HepG2 (cell line): ENCODE data around the gene HNF1B. TPM values are rescaled to one million over a fixed set of nuclear protein-coding genes. Genes with fewer than 3 reads are reported as not detected.

Experiments used
- ATM ChIP-seq: fragments of 450-650 bp; IDR thresholded peaks from 2 replicates; pipeline ENCODE4 v1.7.1; 2017; ENCODE audit warnings: mild to moderate bottlenecking, borderline replicate concordance
- BRCA1 ChIP-seq: sonication (generic); formaldehyde crosslinking; IDR thresholded peaks from 2 replicates; pipeline ENCODE4 v1.4.0; 2020; ENCODE audit warnings: missing genetic modification reagents
- EED ChIP-seq: sonication (generic); formaldehyde crosslinking; IDR thresholded peaks from 2 replicates; pipeline ENCODE4 v1.5.0; 2020; ENCODE audit warnings: mild to moderate bottlenecking, missing genetic modification reagents
- ERF ChIP-seq: IDR thresholded peaks from 2 replicates; pipeline ENCODE4 v1.6.1; 2018; ENCODE audit warnings: missing biosample characterization, missing genetic modification reagents
- IKZF4 ChIP-seq: sonication (generic); formaldehyde crosslinking; IDR thresholded peaks from 2 replicates; pipeline ENCODE4 v1.5.1; 2020; ENCODE audit warnings: borderline replicate concordance, mild to moderate bottlenecking, low read depth, missing genetic modification reagents; ENCODE audit errors: not compliant biosample characterization
- MZF1 ChIP-seq: sonication (generic); formaldehyde crosslinking; IDR thresholded peaks from 2 replicates; pipeline ENCODE4 v1.8.1; 2023; ENCODE audit warnings: mild to moderate bottlenecking, missing genetic modification reagents, borderline replicate concordance
- NBN ChIP-seq: fragments of 450-650 bp; conservative IDR thresholded peaks from 2 replicates; pipeline ENCODE4 v1.6.1; 2017
- RAD21 ChIP-seq: fragments of 450-650 bp; formaldehyde crosslinking; IDR thresholded peaks from 2 replicates; pipeline ENCODE4 v1.5.0; 2020; ENCODE audit warnings: mild to moderate bottlenecking
- SNAI1 ChIP-seq: sonication (generic); formaldehyde crosslinking; IDR thresholded peaks from 2 replicates; pipeline ENCODE4 v1.5.0; 2020; ENCODE audit warnings: mild to moderate bottlenecking, missing genetic modification reagents, borderline replicate concordance
- SP5 ChIP-seq: IDR thresholded peaks from 2 replicates; pipeline ENCODE4 v1.6.1; 2016; ENCODE audit warnings: low read depth, borderline replicate concordance
- TAF15 ChIP-seq: fragments of 200-400 bp; formaldehyde crosslinking; IDR thresholded peaks from one replicate; pipeline ENCODE4 v1.6.1; 2018; ENCODE audit warnings: mild to moderate bottlenecking, low read depth, low read length; ENCODE audit not compliant: poor library complexity, severe bottlenecking
- TCF7L2 ChIP-seq: IDR thresholded peaks from 2 replicates; pipeline ENCODE4 v1.6.1; 2011; ENCODE audit warnings: mild to moderate bottlenecking, low read depth, low read length, moderate library complexity
- TMF1 ChIP-seq: sonication (generic); formaldehyde crosslinking; IDR thresholded peaks from 2 replicates; pipeline ENCODE4 v1.8.1; 2022; ENCODE audit warnings: low read depth, missing genetic modification reagents
- TP53 ChIP-seq: sonication (generic); formaldehyde crosslinking; conservative IDR thresholded peaks from 2 replicates; pipeline ENCODE4 v1.4.0; 2020; ENCODE audit warnings: missing genetic modification reagents
- ZMYM4 ChIP-seq: sonication (generic); formaldehyde crosslinking; IDR thresholded peaks from 2 replicates; pipeline ENCODE4 v1.8.1; 2023; ENCODE audit warnings: mild to moderate bottlenecking, missing genetic modification reagents
- ZNF510 ChIP-seq: sonication (generic); formaldehyde crosslinking; IDR thresholded peaks from 2 replicates; pipeline ENCODE4 v1.4.0; 2020; ENCODE audit warnings: low read depth, mild to moderate bottlenecking, missing genetic modification reagents
- ZNF75D ChIP-seq: sonication (generic); formaldehyde crosslinking; IDR thresholded peaks from 2 replicates; pipeline ENCODE4 v1.8.1; 2023; ENCODE audit warnings: missing genetic modification reagents, mild to moderate bottlenecking, borderline replicate concordance
- ZNF790 ChIP-seq: sonication (generic); formaldehyde crosslinking; IDR thresholded peaks from 2 replicates; pipeline ENCODE4 v1.8.0; 2022; ENCODE audit warnings: missing genetic modification reagents, mild to moderate bottlenecking, borderline replicate concordance
- polyA plus RNA-seq, 8 experiments: library from polyadenylated mRNA; depleted of rRNA in 3 of 8; stranded (reverse) in 7 of 8; unstranded in 1 of 8; fragments of >200 nt; fragmentation: Illumina TruSeq in 4 of 8; extraction: Trizol in 4 of 8; gene quantifications; 2 replicates each; pipeline versions ENCODE4 v1.2.1 to v1.2.3, GENCODE V29; 2011 to 2016; ENCODE audit warnings: low read depth in 4 of 8, missing spikeins in 1 of 8, mixed read lengths in 1 of 8; ENCODE audit not compliant: insufficient read depth in 1 of 8
- total RNA-seq, 5 experiments: library from RNA; depleted of rRNA; stranded (reverse); fragments of >200 nt; fragmentation: Illumina TruSeq; extraction: Trizol; gene quantifications; 2 replicates each; pipeline ENCODE4 v1.2.3, GENCODE V29; 2016; ENCODE audit warnings: low read depth in 1 of 5
- TF ChIP-seq, protein P1 (sequence below): sonication (generic); formaldehyde crosslinking; IDR thresholded peaks from 2 replicates; pipeline ENCODE4 v1.4.0; 2020; ENCODE audit warnings: mild to moderate bottlenecking, missing genetic modification reagents
- TF ChIP-seq, protein P2 (sequence below): sonication (generic); formaldehyde crosslinking; IDR thresholded peaks from 2 replicates; pipeline ENCODE4 v1.4.0; 2020; ENCODE audit warnings: mild to moderate bottlenecking, missing genetic modification reagents
- TF ChIP-seq, protein P3 (sequence below): sonication (generic); formaldehyde crosslinking; conservative IDR thresholded peaks from 2 replicates; pipeline ENCODE4 v1.8.0; 2022; ENCODE audit warnings: low read depth, missing genetic modification reagents
- TF ChIP-seq, protein P4 (sequence below): sonication (generic); formaldehyde crosslinking; IDR thresholded peaks from 2 replicates; pipeline ENCODE4 v1.5.0; 2020; ENCODE audit warnings: missing genetic modification reagents

Gene HNF1B
- total and polyA plus RNA-seq, 2 of the 13 experiments (the other 11 are each of a cell fraction or from before 2014, with no cell fraction given) = 1.9 to 5.3 TPM

DNA sequence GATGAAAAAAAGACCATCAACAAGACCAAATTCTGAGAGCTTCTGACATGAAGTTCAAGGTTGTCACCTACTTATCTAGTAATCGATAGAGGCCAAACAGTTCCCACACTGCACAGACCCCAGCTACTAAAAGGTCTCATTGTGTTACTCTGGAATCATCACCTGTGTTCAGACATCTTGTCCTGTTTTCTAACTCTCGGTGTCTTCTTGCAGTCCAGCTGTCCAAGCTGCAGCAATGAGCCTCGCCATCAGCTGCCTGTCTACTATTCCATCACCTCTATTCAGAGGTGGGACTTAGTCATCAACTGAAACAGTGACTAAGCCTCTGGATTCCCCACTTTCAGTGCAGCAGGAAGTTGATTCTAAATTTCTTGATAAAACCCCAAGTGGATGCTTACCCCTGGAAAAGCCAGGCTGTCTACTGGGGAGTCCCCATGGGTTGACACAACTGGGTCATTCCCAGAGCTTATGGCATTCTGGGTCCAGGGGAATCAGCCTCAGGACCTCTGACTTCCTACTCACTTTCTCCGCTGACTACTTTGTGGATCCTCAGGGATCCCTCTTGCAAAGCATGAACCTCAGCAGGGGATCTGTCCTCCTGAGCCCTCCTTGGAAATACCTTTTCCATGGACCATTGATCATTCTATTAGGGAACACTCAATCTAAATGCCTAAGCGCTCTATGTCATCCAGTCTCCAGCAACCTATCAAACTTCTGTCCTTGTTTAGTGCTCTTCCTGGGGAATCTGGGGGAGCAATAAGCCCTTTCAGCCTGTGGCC is 46.5 kb downstream of the HNF1B start (continued):
- TF ChIP-seq ZNF510 (CRISPR knock-in tag) (no peak), NBN (no peak), TP53 (no peak), ERF (CRISPR knock-in tag) (peak; percentile 54; the same call in 1 of the 2 replicates), SP5 (0 out of 2 replicates have a peak, but pooled peaks have one; percentile 30), BRCA1 (CRISPR knock-in tag) (no peak), SNAI1 (no peak), ZNF75D (CRISPR knock-in tag) (no peak), TCF7L2 (no peak), ZNF790 (CRISPR knock-in tag) (no peak), IKZF4 (CRISPR knock-in tag) (peak; percentile 39), EED (CRISPR knock-in tag) (no peak), RAD21 (CRISPR knock-in tag) (no peak), TMF1 (CRISPR knock-in tag) (no peak), ATM (no peak), ZMYM4 (CRISPR knock-in tag) (peak; percentile 15; the same call in 1 of the 2 replicates), TAF15 (no peak), MZF1 (CRISPR knock-in tag) (no peak)
- TF ChIP-seq, protein P1, sequence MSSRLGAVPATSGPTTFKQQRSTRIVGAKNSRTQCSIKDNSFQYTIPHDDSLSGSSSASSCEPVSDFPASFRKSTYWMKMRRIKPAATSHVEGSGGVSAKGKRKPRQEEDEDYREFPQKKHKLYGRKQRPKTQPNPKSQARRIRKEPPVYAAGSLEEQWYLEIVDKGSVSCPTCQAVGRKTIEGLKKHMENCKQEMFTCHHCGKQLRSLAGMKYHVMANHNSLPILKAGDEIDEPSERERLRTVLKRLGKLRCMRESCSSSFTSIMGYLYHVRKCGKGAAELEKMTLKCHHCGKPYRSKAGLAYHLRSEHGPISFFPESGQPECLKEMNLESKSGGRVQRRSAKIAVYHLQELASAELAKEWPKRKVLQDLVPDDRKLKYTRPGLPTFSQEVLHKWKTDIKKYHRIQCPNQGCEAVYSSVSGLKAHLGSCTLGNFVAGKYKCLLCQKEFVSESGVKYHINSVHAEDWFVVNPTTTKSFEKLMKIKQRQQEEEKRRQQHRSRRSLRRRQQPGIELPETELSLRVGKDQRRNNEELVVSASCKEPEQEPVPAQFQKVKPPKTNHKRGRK (CRISPR knock-in tag) = no peak
- TF ChIP-seq, protein P2, sequence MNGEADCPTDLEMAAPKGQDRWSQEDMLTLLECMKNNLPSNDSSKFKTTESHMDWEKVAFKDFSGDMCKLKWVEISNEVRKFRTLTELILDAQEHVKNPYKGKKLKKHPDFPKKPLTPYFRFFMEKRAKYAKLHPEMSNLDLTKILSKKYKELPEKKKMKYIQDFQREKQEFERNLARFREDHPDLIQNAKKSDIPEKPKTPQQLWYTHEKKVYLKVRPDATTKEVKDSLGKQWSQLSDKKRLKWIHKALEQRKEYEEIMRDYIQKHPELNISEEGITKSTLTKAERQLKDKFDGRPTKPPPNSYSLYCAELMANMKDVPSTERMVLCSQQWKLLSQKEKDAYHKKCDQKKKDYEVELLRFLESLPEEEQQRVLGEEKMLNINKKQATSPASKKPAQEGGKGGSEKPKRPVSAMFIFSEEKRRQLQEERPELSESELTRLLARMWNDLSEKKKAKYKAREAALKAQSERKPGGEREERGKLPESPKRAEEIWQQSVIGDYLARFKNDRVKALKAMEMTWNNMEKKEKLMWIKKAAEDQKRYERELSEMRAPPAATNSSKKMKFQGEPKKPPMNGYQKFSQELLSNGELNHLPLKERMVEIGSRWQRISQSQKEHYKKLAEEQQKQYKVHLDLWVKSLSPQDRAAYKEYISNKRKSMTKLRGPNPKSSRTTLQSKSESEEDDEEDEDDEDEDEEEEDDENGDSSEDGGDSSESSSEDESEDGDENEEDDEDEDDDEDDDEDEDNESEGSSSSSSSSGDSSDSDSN = peak; percentile 30; the same call in 1 of the 2 replicates
- TF ChIP-seq, protein P3, sequence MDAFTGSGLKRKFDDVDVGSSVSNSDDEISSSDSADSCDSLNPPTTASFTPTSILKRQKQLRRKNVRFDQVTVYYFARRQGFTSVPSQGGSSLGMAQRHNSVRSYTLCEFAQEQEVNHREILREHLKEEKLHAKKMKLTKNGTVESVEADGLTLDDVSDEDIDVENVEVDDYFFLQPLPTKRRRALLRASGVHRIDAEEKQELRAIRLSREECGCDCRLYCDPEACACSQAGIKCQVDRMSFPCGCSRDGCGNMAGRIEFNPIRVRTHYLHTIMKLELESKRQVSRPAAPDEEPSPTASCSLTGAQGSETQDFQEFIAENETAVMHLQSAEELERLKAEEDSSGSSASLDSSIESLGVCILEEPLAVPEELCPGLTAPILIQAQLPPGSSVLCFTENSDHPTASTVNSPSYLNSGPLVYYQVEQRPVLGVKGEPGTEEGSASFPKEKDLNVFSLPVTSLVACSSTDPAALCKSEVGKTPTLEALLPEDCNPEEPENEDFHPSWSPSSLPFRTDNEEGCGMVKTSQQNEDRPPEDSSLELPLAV = no peak
- TF ChIP-seq, protein P4, sequence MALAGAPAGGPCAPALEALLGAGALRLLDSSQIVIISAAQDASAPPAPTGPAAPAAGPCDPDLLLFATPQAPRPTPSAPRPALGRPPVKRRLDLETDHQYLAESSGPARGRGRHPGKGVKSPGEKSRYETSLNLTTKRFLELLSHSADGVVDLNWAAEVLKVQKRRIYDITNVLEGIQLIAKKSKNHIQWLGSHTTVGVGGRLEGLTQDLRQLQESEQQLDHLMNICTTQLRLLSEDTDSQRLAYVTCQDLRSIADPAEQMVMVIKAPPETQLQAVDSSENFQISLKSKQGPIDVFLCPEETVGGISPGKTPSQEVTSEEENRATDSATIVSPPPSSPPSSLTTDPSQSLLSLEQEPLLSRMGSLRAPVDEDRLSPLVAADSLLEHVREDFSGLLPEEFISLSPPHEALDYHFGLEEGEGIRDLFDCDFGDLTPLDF (CRISPR knock-in tag) = no peak
